HT1080 (cell line): ENCODE measurements around the gene DBX1. TPM values are rescaled to one million over a fixed set of nuclear protein-coding genes. Genes with fewer than 3 reads are reported as not detected.
"Not testable (repeated sequence)": the region's sequence is repeated elsewhere in the genome, so short reads cannot be mapped to it uniquely, and the experiment has no call there.

Experiments used
- DNase-seq: peaks from one replicate; pipeline ENCODE4 v3.0.0-alpha.2; 2015; ENCODE audit warnings: low read depth
- polyA plus RNA-seq, 2 experiments: library from polyadenylated mRNA; depleted of rRNA; stranded (reverse); fragments of >200 nt; gene quantifications; 2 replicates each; pipeline ENCODE4 v1.2.3, GENCODE V29; 2015
- total RNA-seq: library from RNA; depleted of rRNA; stranded (reverse); fragments of >200 nt; shearing (Covaris generic); gene quantifications from 2 replicates; pipeline ENCODE4 v1.2.3, GENCODE V29; 2014; rRNA removed

The DBX1 gene
- total RNA-seq, result not detected in 2 replicates
- not detected in 2 replicates for polyA plus RNA-seq (2015; cell fraction: cytosol; rRNA removed)
- polyA plus RNA-seq (2015; cell fraction: nucleus; rRNA removed), result not detected in 2 replicates

GRCh38 chr11:20160425-20161229 lies at the start of gene DBX1:
DBX1 (minus strand) TSS chr11:20160475; CDS start chr11:20160324, 151 bp downstream.
- DNase-seq, result no peak

DNA sequence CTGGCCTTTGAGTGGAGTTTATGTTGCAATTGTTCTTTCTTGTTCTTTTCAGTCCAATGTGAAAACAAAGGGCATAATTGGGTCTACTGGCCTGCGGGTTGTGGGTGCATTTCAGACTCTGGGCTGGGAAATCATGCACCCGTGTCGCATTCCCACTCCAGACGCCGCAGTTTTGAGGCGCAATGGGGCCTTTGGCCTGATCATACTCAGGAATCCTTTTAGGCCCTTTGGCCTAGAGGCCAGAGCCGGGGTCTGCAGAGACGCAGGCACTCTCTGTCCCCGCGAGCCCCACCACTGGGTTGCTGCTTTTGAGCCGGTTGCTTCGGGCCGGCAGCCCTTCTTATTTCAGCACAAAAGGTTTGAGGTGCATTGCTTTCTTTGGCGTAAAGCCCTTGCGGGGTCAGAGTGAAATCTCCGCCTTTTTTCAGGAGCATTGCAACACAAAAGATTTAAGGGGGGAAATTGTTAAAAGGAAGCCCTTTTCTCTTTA lies 48.4 kb upstream of the DBX1 start:
- DNase-seq, result no peak

DNA sequence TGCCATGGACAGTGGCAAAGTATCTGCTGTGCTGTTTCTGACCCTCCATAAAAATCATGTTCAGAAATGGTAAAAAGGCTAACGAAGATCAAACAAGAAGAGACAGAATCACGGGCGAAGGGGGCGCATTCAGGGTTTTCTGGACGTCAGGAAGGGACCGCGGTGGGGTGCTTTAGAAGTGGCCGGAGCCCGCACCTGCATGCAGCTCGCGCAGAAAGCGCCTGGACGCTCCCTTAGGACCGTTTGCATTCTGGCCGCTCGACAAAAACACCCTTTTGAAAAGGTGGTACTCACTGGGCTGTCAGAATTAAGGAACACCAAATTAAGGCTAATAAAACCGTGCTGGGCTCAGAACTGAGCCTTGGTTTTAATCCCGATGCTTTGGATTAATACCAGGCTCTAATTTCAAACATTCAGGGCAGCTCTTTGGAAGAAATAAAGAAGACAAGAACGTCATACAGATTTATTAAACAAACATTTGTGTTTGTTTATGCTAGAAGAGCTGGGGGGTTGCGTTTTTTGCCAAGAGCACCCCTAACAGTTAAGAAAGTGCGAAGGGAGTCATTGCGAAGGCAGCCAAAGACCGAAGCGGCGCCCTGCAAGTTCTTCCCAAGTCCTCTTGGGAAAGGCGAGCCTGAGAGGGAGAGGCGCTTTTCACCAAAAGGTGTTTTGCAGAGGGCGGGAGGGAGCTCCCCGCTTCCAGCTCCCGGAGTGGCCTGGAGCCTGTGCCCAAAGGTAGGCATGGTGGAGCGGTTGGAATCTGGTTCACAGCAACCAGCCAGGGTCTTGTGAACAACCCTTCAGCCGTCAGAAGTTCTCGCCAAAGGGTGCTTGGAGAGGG lies 47.7 kb upstream of the DBX1 start:
- no peak for DNase-seq

GRCh38 chr11:20205807-20206206 lies 45.5 kb upstream of the DBX1 start:
- DNase-seq, result no peak

DNA sequence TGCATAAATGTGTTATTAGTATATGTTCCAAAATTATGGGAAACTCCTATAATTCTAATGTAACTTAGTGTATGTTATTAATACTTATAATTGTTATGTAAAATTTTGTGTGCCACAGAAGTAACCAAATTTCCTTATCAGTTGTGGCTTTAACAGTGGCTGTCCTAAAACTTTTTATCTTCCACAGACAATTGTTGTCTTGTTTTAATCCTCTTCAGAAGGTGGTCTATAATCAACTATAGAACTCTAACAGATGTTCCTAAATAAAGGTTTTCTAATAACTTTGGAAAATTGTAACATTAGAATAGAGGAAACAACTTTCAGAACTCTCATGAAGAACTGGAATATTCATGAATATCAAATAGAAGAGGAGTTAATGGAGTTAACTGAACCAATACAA lies 44.4 kb upstream of the DBX1 start:
- DNase-seq, result no peak

DNA sequence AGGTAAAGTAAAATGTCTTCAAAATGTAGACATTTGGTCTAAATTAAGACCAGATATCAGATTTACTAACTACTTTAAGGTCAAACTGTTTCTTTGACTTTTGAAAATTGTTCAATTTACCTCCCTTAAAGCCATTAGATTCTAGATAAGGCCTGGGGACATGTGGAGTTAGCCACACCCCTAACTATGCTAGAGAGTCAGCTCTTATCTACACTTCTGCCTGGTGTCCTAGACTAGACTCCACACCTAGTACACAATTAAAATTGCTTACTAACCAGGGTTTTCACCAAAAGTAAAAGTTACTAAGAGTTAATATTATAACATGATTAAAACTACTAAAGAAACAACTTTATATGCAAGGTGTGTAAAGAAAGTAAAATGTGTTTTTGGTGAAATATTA lies 43.6 kb upstream of the DBX1 start:
- no peak for DNase-seq

GRCh38 chr11:20201231-20201630 lies 41.0 kb upstream of the DBX1 start:
- DNase-seq, result no peak

DNA sequence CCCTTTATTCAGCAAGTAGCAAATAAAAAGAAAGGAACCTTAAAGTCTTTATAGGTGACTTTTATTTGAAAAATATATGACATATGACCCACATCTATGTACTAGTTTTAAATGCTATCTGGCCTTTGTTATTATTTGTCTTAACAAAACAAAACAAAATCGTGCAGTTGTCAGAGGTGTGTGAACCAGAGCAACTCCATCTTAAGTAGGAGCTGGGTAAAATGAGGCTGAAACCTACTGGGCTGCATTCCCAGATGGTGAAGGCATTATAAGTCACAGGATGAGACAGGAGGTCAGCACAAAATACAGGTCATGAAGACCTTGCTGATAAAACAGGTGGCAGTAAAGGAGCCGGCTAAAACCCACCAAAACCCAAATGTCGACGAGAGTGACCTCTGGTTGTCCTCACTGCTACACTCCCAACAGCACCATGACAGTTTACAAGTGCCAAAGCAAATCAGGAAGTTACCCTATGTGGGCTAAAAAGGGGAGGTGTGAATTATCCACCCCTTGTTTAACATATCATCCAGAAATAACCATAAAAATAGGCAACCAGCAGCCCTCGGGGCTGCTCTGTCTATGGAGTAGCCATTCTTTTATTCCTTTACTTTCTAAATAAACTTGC lies 40.2 kb upstream of the DBX1 start:
- DNase-seq, result not testable (repeated sequence)

DNA sequence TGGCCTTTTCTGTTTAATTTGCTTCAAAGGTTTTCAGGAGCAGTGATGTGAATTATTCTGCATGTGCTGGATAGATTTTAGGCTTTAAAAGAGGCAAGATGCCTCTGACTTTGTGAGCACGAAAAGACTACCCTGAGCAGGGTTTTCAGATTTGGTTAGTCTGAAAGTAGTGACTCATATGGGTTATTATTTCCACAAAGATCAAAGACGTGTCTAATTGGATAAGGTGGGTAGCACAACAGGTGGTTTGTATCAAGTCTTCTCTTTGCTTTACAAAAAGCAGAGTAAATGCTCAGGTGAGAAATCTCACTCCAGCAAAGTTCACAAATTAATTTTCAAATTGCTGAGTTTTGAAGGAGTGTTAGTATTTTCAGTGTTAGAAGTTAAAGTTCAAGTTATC lies 37.6 kb upstream of the DBX1 start:
- DNase-seq, result no peak

GRCh38 chr11:20194470-20194869 lies 34.2 kb upstream of the DBX1 start:
- DNase-seq, result no peak

DNA sequence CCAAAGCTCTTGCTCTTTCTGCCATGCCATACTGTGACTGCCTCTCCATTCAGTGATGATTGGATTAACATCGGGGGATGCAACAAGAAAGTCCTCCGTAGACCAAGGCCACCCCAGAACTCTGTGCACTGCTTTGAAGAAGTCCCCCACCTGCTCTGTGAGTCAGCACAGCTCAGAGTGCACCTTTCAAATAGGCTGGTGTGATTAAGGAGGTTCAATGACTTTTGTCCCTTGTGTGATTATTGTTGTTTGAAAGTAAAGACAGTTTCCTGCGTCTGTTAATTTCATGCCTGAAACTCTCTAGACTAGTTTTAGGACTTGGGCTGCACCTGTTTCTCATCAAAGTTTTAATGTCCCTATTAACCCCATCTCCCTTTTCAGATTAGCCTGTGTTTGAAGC lies 33.0 kb upstream of the DBX1 start:
- no peak for DNase-seq

DNA sequence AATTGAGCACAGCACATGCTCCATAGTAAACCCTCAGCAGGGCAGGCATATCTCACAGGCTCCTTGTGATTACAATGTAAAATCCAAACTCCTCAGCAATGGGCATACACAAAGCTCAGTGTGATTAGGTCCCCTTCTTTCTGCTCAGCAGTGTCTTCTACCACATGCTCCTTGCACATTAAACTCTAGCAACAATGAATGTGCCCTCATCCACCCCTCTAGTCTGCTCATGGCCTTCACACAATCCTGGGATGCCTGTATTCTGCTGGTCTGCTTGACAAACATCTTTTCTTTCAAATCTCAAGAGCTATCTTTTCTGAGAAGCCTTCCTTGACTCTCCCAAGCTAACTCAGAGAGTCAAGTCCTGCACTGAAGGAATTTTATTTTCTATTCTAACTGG lies 32.4 kb upstream of the DBX1 start:
- no peak for DNase-seq

GRCh38 chr11:20192151-20192550 lies 31.9 kb upstream of the DBX1 start:
- no peak for DNase-seq

DNA sequence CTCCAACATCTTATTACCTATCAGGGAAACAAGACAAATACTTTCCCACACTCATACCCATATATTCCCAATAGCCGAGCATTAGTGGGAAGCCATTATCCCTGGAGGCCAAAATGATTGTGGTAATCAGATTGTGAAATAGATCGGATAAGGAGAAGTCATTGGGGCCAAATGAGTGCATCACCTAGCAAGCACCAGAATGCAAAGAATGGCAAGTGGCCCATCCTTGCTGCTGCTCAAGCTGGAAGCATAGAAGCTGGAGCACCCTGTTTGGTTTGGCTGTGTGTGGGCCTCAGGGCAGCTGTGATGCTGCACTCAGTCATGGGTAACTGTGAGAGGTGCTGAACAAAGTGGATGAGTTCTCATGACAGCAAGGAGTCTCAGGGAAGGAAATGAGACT lies 18.7 kb upstream of the DBX1 start:
- no peak for DNase-seq

- DNase-seq, result no peak
These were observed 16.9 kb upstream of the DBX1 start for GRCh38 chr11:20177136-20177535.

DNA sequence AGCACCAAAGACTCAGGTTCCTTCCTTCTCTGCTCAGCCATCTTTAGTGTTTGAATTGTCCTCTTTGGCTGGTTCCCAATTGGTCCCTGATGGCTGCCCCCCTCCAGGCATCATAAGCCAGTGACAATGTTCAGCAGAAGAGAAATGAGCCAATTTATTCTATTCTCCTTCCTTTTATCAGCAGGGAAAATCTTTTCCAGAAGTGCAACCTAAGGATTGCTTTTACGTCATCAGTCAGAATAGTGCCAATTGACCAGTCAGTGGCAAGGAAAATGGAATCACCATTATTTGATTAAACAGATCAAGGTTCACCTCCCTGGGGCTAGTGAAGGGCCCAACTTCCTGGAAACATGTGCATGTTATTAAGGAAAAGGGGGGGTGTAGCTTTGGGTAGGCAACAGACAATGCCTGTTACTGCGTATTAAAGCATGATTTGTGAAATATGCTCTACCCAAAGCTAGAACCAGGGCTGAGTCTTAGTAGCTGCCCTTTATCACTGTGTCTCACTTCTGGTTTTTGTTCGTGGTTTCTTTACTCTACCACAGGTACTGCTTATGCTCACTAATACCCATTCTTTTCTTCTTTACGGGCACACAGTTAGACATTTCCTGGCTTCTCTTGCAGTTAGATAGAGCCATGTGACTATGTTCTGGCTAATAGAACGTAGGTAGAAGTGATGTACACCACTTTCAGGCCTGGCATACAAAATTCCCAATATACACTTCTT lies 12.6 kb upstream of the DBX1 start:
- no peak for DNase-seq

- DNase-seq, result no peak
These were observed 3.7 kb upstream of the DBX1 start for GRCh38 chr11:20163783-20164481.

DNA sequence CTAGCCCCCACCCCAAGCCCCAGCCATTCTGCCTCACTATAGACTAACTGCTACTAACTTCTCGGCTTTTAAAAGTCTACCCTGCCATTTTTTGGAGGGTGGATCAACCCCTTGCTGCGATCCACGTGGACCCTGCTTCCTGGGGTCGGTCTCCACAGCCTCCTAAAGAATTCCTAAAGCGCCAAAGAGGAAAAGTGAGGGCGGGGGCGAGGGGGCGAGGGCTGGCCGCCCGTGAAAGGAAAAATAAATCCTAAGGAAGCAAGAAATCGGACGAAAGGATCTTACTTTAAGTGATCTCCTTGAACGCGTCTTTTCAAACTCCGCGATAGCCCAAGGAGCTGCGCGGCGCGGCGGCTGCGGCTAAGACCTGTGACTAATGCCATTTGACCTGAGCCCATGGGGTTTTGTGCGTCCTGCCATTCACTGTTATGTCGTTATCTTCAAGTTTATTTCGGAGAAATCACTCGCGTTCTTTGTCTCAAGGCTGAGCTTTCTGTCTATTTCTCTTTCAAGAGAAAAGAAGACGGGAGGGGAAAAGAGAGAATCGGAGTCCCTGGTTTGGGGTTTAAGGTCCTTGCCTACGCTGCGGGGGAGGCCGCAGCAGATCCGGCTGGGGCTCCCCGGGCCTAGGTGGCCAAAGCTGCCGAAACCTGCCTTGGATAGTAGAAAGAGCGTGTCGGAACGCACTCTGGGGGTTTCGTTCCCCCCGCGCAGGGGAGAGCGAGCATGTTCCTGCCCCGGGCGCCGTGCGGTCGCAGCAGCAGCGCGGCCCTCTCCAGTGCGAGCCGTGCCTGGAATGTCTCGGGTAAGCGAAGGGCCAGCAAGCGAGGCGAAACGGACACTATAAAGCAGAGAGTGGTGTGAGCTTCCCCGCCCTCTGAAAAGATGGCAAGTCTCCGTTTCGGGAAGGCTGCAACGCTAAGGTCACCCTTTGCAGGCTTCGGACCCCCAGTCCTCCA lies 2.8 kb upstream of the DBX1 start:
- no peak for DNase-seq
